Left ventricle myocardium inferior (tissue), 1 donor: ENCODE results near the gene CREB1. TPM values are rescaled to one million over a fixed set of nuclear protein-coding genes. Genes with fewer than 3 reads are reported as not detected.

Source experiments
- DNase-seq: peaks from one replicate; pipeline ENCODE4 v3.0.0-alpha.2; 2020
- H3K27ac ChIP-seq: fragments of 200-600 bp; replicated peaks from 2 replicates; pipeline ENCODE4 v1.8.0; 2021
- H3K27me3 ChIP-seq: fragments of 200-600 bp; 2 replicates; pipeline ENCODE4 v1.8.0; 2021; ENCODE audit warnings: low read depth
- H3K36me3 ChIP-seq: fragments of 200-600 bp; 2 replicates; pipeline ENCODE4 v1.8.0; 2021
- H3K4me1 ChIP-seq: fragments of 200-600 bp; 2 replicates; pipeline ENCODE4 v1.8.0; 2021
- H3K4me3 ChIP-seq: fragments of 200-600 bp; 2 replicates; pipeline ENCODE4 v1.8.0; 2021; ENCODE audit warnings: mild to moderate bottlenecking, moderate library complexity
- H3K9me3 ChIP-seq: fragments of 200-600 bp; replicated peaks from 2 replicates; pipeline ENCODE4 v1.8.0; 2021
- CTCF ChIP-seq: fragments of 200-600 bp; IDR thresholded peaks from 2 replicates; pipeline ENCODE4 v1.8.0; 2021; ENCODE audit warnings: antibody characterized with exemption, mild to moderate bottlenecking, borderline replicate concordance
- intact Hi-C: fragments of 100-400 bp; cut with micrococcal nuclease; formaldehyde crosslinking; loops from one replicate; pipeline ENCODE4 v1.11.0; 2022
- long read RNA-seq: library from polyadenylated mRNA; unstranded; transcript quantifications from one replicate; pipeline ENCODE4 v2.0.0, GENCODE V29; 2021
- total RNA-seq: library from RNA; stranded (reverse); fragmentation: NEBNext Ultra II Directional; extraction: Animal tissue kit (Norgen Biotek cat#: 25700); gene quantifications from one replicate; pipeline ENCODE4 v1.2.1, GENCODE V29; 2021
- donor health status: DM: no; HTN: yes; CAD: no; lungs with severe emphysema.

Gene CREB1
- 50.5 TPM for total RNA-seq
- long read RNA-seq, full-length matches to known transcripts: 28 of 38 reads
- long read RNA-seq, partial matches to known transcripts: 4 of 38 reads
- long read RNA-seq, other reads (novel, unspliced or antisense): 6 of 38 reads

GRCh38 chr2:207529330-207530159 is at the start of gene CREB1:
Gene CREB1 (plus strand): TSS chr2:207529962. CDS start chr2:207555636, 25,674 bp downstream.
- peaks cover 64% of the 10 kb centered on the region for H3K4me1 ChIP-seq
- peak within 1 kb of the TSS; percentile 99 for H3K27ac ChIP-seq
- TF ChIP-seq CTCF: no peak
- peak; percentile 98 for DNase-seq
- intact Hi-C loops: no loop called here
- H3K9me3 ChIP-seq: no peaks in the 10 kb centered on the region
- peak within 1 kb of the TSS; percentile 91 for H3K4me3 ChIP-seq
- no peaks in the 10 kb centered on the region for H3K36me3 ChIP-seq
- no peaks in the 10 kb centered on the region for H3K27me3 ChIP-seq

- no peak overlapping the region for H3K4me3 ChIP-seq
- no peak for TF ChIP-seq CTCF
- H3K4me1 ChIP-seq: peaks cover 40% of the 10 kb centered on the region
- no peaks in the 10 kb centered on the region for H3K9me3 ChIP-seq
- no peak for DNase-seq
- intact Hi-C loops: loop anchor here (10.0 kb wide), 1 partner anchor 786 kb away; no protein-coding TSS in a partner anchor
- no peaks in the 10 kb centered on the region for H3K36me3 ChIP-seq
- no peaks in the 10 kb centered on the region for H3K27me3 ChIP-seq
- H3K27ac ChIP-seq: peak overlapping the region; percentile 85
These were observed 49.2 kb upstream of the CREB1 start for GRCh38 chr2:207480521-207481040.

- no peaks in the 10 kb centered on the region for H3K36me3 ChIP-seq
- H3K9me3 ChIP-seq: no peaks in the 10 kb centered on the region
- intact Hi-C loops: loop anchor here (10.0 kb wide), 1 partner anchor 787 kb away; no protein-coding TSS in a partner anchor
- no peak for DNase-seq
- TF ChIP-seq CTCF: no peak
- no peaks in the 10 kb centered on the region for H3K27me3 ChIP-seq
- H3K4me3 ChIP-seq: no peak overlapping the region
- H3K4me1 ChIP-seq: peaks cover 40% of the 10 kb centered on the region
- H3K27ac ChIP-seq: peak overlapping the region; percentile 85
These were observed 47.8 kb upstream of the CREB1 start for GRCh38 chr2:207481924-207482323.

- DNase-seq: no peak
- H3K27me3 ChIP-seq: no peaks in the 10 kb centered on the region
- intact Hi-C loops: loop anchor here (10.0 kb wide), 1 partner anchor 788 kb away; no protein-coding TSS in a partner anchor
- peaks cover 41% of the 10 kb centered on the region for H3K4me1 ChIP-seq
- H3K36me3 ChIP-seq: no peaks in the 10 kb centered on the region
- H3K9me3 ChIP-seq: no peaks in the 10 kb centered on the region
- TF ChIP-seq CTCF: no peak
- H3K27ac ChIP-seq: peak overlapping the region; percentile 85
- H3K4me3 ChIP-seq: no peak overlapping the region
These were observed 47.1 kb upstream of the CREB1 start for GRCh38 chr2:207482630-207483029.

- DNase-seq: no peak
- TF ChIP-seq CTCF: no peak
- Histone ChIP-seq H3K27ac (peak overlapping the region; percentile 85), H3K4me1 (peaks cover 44% of the 10 kb centered on the region), H3K27me3 (no peaks in the 10 kb centered on the region), H3K9me3 (no peaks in the 10 kb centered on the region), H3K4me3 (no peak overlapping the region), H3K36me3 (no peaks in the 10 kb centered on the region)
- intact Hi-C loops: loop anchor here (10.0 kb wide), 1 partner anchor 788 kb away; no protein-coding TSS in a partner anchor
These were observed 46.7 kb upstream of the CREB1 start for GRCh38 chr2:207483066-207483465.
